GM12878 (cell line): ENCODE data around the gene FHIP1B. TPM values are rescaled to one million over a fixed set of nuclear protein-coding genes. Genes with fewer than 3 reads are reported as not detected.

Experiments
- ATF2 ChIP-seq: IDR thresholded peaks from 2 replicates; pipeline ENCODE4 v1.6.1; 2012; ENCODE audit warnings: low read length, inconsistent platforms
- CBX3 ChIP-seq: fragments of 200-600 bp; sonication (generic); IDR thresholded peaks from 2 replicates; pipeline ENCODE4 v1.6.1; 2016; ENCODE audit warnings: low read depth, borderline replicate concordance
- CBX5 ChIP-seq: sonication (generic); IDR thresholded peaks from 2 replicates; pipeline ENCODE4 v1.6.1; 2016; ENCODE audit warnings: low read depth, moderate library complexity, mild to moderate bottlenecking, inconsistent platforms
- DPF2 ChIP-seq: fragments of 450-650 bp; IDR thresholded peaks from 2 replicates; pipeline ENCODE4 v1.6.1; 2017; ENCODE audit warnings: mild to moderate bottlenecking
- FOXM1 ChIP-seq: IDR thresholded peaks from 2 replicates; pipeline ENCODE4 v1.6.1; 2012; ENCODE audit warnings: low read depth, mild to moderate bottlenecking, inconsistent platforms, low read length, moderate library complexity
- HDGF ChIP-seq: fragments of 450-650 bp; IDR thresholded peaks from 2 replicates; pipeline ENCODE4 v1.6.1; 2016; ENCODE audit warnings: antibody characterized with exemption
- IRF5 ChIP-seq: fragments of 450-650 bp; IDR thresholded peaks from 2 replicates; pipeline ENCODE4 v1.6.1; 2017; ENCODE audit warnings: borderline replicate concordance
- LARP7 ChIP-seq: fragments of 450-650 bp; IDR thresholded peaks from 2 replicates; pipeline ENCODE4 v1.6.1; 2017; ENCODE audit warnings: mild to moderate bottlenecking
- MTA2 ChIP-seq: fragments of 450-650 bp; IDR thresholded peaks from 2 replicates; pipeline ENCODE4 v1.6.1; 2016; ENCODE audit warnings: low read depth, mild to moderate bottlenecking, moderate library complexity
- MYB ChIP-seq: fragments of 150-350 bp; IDR thresholded peaks from 2 replicates; pipeline ENCODE4 v1.6.1; 2014; ENCODE audit warnings: mild to moderate bottlenecking, low read depth, low read length, borderline replicate concordance
- NR2C1 ChIP-seq: fragments of 450-650 bp; IDR thresholded peaks from 2 replicates; pipeline ENCODE4 v1.6.1; 2017; ENCODE audit warnings: antibody characterized with exemption, mild to moderate bottlenecking, moderate library complexity
- PML ChIP-seq: IDR thresholded peaks from 2 replicates; pipeline ENCODE4 v1.6.1; 2012; ENCODE audit warnings: low read length, inconsistent platforms
- RAD51 ChIP-seq: fragments of 450-650 bp; IDR thresholded peaks from 2 replicates; pipeline ENCODE4 v1.6.1; 2016; ENCODE audit warnings: moderate library complexity, mild to moderate bottlenecking, inconsistent platforms
- SPI1 ChIP-seq: IDR thresholded peaks from 2 replicates; pipeline ENCODE4 v1.6.1; 2011; ENCODE audit warnings: low read depth, mild to moderate bottlenecking, low read length, moderate library complexity, borderline replicate concordance; ENCODE audit not compliant: insufficient read depth
- STAT1 ChIP-seq: fragments of 450-650 bp; conservative IDR thresholded peaks from 2 replicates; pipeline ENCODE4 v1.6.1; 2014; ENCODE audit warnings: antibody characterized with exemption, mild to moderate bottlenecking
- TARDBP ChIP-seq: IDR thresholded peaks from 2 replicates; pipeline ENCODE4 v1.6.1; 2016; ENCODE audit warnings: borderline replicate concordance
- TCF7 ChIP-seq: IDR thresholded peaks from 2 replicates; pipeline ENCODE4 v1.6.1; 2014; ENCODE audit warnings: antibody characterized with exemption, borderline replicate concordance
- YY1 ChIP-seq: IDR thresholded peaks from 2 replicates; pipeline ENCODE4 v1.6.1; 2011; ENCODE audit warnings: low read depth, mild to moderate bottlenecking, low read length
- polyA plus RNA-seq, 11 experiments: library from polyadenylated mRNA; depleted of rRNA in 4 of 11; unstranded in 6 of 11; stranded (reverse) in 5 of 11; fragments of >200 nt; fragmentation: Nextera tagmentation in 4 of 11; fragmentation: Illumina TruSeq in 1 of 11; extraction: Ambion mirVana in 4 of 11; extraction: Trizol in 1 of 11; gene quantifications; 1 replicate in 1 of 11; 2 replicates in 10 of 11; pipeline versions ENCODE4 v1.2.1 to v1.2.3, GENCODE V29; 2011 to 2016; ENCODE audit warnings: inconsistent platforms in 2 of 11, missing spikeins in 2 of 11, low read depth in 1 of 11
- total RNA-seq, 4 experiments: library from RNA; depleted of rRNA in 3 of 4; stranded (reverse); fragments of >200 nt in 3 of 4; fragmentation: Illumina TruSeq in 1 of 4; extraction: Trizol in 1 of 4; gene quantifications; 2 replicates each; pipeline versions ENCODE4 v1.2.1 to v1.2.3, GENCODE V29; 2013 to 2021
- TF ChIP-seq, protein P1 (sequence below): fragments of 450-650 bp; IDR thresholded peaks from 2 replicates; pipeline ENCODE4 v1.6.1; 2018; ENCODE audit warnings: borderline replicate concordance, mild to moderate bottlenecking; ENCODE audit not compliant: partially characterized antibody
- TF ChIP-seq, protein P2 (sequence below): fragments of 450-650 bp; IDR thresholded peaks from 2 replicates; pipeline ENCODE4 v1.6.1; 2018; ENCODE audit warnings: mild to moderate bottlenecking, low read depth, moderate library complexity; ENCODE audit not compliant: partially characterized antibody
- TF ChIP-seq, protein P3 (sequence below): IDR thresholded peaks from 2 replicates; pipeline ENCODE4 v1.6.1; 2012; ENCODE audit warnings: mild to moderate bottlenecking, low read depth, low read length

The FHIP1B gene
- total and polyA plus RNA-seq, 10 of the 15 experiments (the other 5 are each of a cell fraction or from before 2014, with no cell fraction given), result 0.90 to 28.1 (median 11.1) TPM

DNA sequence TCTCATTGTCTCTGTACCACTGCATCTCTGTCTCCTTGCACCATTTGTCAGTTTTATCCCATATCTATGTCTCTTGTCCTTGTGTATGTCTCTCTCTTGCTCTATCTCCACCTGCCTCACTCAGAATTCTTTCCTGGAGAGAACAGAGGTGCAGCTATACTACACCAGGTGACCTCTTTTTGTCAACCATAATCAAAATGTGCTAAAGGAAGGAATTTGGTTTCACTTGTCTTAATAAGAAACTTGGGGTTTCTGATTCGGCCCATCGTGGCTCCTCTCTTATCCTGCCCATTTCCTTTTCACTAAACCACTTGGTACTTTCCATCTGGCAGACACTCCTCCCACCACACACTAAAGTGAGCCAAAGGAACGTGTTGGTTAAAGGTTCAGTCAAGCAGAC lies 31.1 kb downstream of the FHIP1B start (continued):
- TF ChIP-seq IRF5 (no peak), PML (no peak), SPI1 (peak; percentile 34; the same call in 1 of the 2 replicates), LARP7 (no peak), TARDBP (no peak), YY1 (no peak), ATF2 (no peak), CBX3 (no peak), FOXM1 (no peak), DPF2 (0 out of 2 replicates have a peak, but pooled peaks have one; percentile 19), CBX5 (no peak), NR2C1 (no peak), MTA2 (peak; percentile 27; the same call in 1 of the 2 replicates), TCF7 (no peak), HDGF (0 out of 2 replicates have a peak, but pooled peaks have one; percentile 57), MYB (no peak), STAT1 (no peak), RAD51 (peak; percentile 33; the same call in 1 of the 2 replicates)
- TF ChIP-seq, protein P1, sequence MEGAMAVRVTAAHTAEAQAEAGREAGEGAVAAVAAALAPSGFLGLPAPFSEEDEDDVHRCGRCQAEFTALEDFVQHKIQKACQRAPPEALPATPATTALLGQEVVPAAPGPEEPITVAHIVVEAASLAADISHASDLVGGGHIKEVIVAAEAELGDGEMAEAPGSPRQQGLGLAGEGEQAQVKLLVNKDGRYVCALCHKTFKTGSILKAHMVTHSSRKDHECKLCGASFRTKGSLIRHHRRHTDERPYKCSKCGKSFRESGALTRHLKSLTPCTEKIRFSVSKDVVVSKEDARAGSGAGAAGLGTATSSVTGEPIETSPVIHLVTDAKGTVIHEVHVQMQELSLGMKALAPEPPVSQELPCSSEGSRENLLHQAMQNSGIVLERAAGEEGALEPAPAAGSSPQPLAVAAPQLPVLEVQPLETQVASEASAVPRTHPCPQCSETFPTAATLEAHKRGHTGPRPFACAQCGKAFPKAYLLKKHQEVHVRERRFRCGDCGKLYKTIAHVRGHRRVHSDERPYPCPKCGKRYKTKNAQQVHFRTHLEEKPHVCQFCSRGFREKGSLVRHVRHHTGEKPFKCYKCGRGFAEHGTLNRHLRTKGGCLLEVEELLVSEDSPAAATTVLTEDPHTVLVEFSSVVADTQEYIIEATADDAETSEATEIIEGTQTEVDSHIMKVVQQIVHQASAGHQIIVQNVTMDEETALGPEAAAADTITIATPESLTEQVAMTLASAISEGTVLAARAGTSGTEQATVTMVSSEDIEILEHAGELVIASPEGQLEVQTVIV, result no peak
- TF ChIP-seq, protein P2, sequence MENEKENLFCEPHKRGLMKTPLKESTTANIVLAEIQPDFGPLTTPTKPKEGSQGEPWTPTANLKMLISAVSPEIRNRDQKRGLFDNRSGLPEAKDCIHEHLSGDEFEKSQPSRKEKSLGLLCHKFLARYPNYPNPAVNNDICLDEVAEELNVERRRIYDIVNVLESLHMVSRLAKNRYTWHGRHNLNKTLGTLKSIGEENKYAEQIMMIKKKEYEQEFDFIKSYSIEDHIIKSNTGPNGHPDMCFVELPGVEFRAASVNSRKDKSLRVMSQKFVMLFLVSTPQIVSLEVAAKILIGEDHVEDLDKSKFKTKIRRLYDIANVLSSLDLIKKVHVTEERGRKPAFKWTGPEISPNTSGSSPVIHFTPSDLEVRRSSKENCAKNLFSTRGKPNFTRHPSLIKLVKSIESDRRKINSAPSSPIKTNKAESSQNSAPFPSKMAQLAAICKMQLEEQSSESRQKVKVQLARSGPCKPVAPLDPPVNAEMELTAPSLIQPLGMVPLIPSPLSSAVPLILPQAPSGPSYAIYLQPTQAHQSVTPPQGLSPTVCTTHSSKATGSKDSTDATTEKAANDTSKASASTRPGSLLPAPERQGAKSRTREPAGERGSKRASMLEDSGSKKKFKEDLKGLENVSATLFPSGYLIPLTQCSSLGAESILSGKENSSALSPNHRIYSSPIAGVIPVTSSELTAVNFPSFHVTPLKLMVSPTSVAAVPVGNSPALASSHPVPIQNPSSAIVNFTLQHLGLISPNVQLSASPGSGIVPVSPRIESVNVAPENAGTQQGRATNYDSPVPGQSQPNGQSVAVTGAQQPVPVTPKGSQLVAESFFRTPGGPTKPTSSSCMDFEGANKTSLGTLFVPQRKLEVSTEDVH, result no peak
- TF ChIP-seq, protein P3, sequence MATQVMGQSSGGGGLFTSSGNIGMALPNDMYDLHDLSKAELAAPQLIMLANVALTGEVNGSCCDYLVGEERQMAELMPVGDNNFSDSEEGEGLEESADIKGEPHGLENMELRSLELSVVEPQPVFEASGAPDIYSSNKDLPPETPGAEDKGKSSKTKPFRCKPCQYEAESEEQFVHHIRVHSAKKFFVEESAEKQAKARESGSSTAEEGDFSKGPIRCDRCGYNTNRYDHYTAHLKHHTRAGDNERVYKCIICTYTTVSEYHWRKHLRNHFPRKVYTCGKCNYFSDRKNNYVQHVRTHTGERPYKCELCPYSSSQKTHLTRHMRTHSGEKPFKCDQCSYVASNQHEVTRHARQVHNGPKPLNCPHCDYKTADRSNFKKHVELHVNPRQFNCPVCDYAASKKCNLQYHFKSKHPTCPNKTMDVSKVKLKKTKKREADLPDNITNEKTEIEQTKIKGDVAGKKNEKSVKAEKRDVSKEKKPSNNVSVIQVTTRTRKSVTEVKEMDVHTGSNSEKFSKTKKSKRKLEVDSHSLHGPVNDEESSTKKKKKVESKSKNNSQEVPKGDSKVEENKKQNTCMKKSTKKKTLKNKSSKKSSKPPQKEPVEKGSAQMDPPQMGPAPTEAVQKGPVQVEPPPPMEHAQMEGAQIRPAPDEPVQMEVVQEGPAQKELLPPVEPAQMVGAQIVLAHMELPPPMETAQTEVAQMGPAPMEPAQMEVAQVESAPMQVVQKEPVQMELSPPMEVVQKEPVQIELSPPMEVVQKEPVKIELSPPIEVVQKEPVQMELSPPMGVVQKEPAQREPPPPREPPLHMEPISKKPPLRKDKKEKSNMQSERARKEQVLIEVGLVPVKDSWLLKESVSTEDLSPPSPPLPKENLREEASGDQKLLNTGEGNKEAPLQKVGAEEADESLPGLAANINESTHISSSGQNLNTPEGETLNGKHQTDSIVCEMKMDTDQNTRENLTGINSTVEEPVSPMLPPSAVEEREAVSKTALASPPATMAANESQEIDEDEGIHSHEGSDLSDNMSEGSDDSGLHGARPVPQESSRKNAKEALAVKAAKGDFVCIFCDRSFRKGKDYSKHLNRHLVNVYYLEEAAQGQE, result no peak
